PC-3 (cell line): Measurements from ENCODE around the gene RHOXF1. TPM values are rescaled to one million over a fixed set of nuclear protein-coding genes. Genes with fewer than 3 reads are reported as not detected.

ENCODE experiments used
- ATAC-seq: fragments of 200-7000 bp; cut with Tn5 transposase; 2 replicates; pipeline ENCODE4 v1.9.1; 2020; ENCODE audit warnings: mild to moderate bottlenecking, moderate library complexity
- BruUV-seq: library from RNA; stranded (reverse); fragments of 400-500 nt; replicated peaks from 2 replicates; lab custom pipeline; 2021; lab: Mats Ljungman, UMichigan
- CTCF ChIA-PET: fragments of 300-600 bp; sonication (Branson Sonifier 250); formaldehyde crosslinking; loops from one replicate; lab custom pipeline; 2022; ENCODE audit warnings: antibody characterized with exemption; lab: Charles Lee
- POLR2A ChIA-PET: fragments of 300-600 bp; sonication (Branson Sonifier 250); formaldehyde crosslinking; loops from one replicate; lab custom pipeline; 2022; ENCODE audit warnings: antibody characterized with exemption; ENCODE audit not compliant: unreplicated experiment; lab: Charles Lee
- DNase-seq: peaks from one replicate; pipeline ENCODE4 v3.0.0-alpha.2; 2015
- H2AFZ ChIP-seq: fragments of 300-600 bp; sonication (generic); 2 replicates; pipeline ENCODE4 v1.6.0; 2016; ENCODE audit warnings: antibody characterized with exemption, low read length
- H3F3A ChIP-seq: fragments of 300-600 bp; sonication (generic); one replicate; pipeline ENCODE4 v1.6.0; 2017; ENCODE audit warnings: antibody characterized with exemption, low read length, control low read depth, mild to moderate bottlenecking; ENCODE audit not compliant: unreplicated experiment
- H3K27ac ChIP-seq: fragments of 300-600 bp; sonication (generic); 2 replicates; pipeline ENCODE4 v1.5.1; 2016; ENCODE audit warnings: mild to moderate bottlenecking, low read length
- H3K27me3 ChIP-seq: fragments of 300-600 bp; sonication (generic); 2 replicates; pipeline ENCODE4 v1.6.1; 2016; ENCODE audit warnings: low read length, mixed read lengths
- H3K36me3 ChIP-seq: fragments of 300-600 bp; sonication (generic); 2 replicates; pipeline ENCODE4 v1.6.1; 2016; ENCODE audit warnings: low read depth, mixed run types, low read length, mixed read lengths
- H3K4me1 ChIP-seq: fragments of 300-600 bp; sonication (generic); 2 replicates; pipeline ENCODE4 v1.5.1; 2016; ENCODE audit warnings: low read length; ENCODE audit not compliant: insufficient read depth
- H3K4me2 ChIP-seq: fragments of 300-600 bp; sonication (generic); 2 replicates; pipeline ENCODE4 v1.6.0; 2016; ENCODE audit warnings: low read length
- H3K4me3 ChIP-seq: fragments of 300-600 bp; sonication (generic); 2 replicates; pipeline ENCODE4 v1.5.1; 2016; ENCODE audit warnings: mild to moderate bottlenecking, low read length, mixed read lengths
- H3K79me2 ChIP-seq: fragments of 300-600 bp; sonication (generic); 2 replicates; pipeline ENCODE4 v1.6.1; 2017; ENCODE audit warnings: low read length, mixed read lengths
- H3K9ac ChIP-seq: fragments of 300-600 bp; sonication (generic); 2 replicates; pipeline ENCODE4 v1.6.0; 2016; ENCODE audit warnings: mild to moderate bottlenecking, low read length
- H3K9me2 ChIP-seq: fragments of 300-600 bp; sonication (generic); replicated peaks from 2 replicates; pipeline ENCODE4 v1.6.1; 2016; ENCODE audit warnings: mixed run types, low read length, mixed read lengths
- H3K9me3 ChIP-seq: fragments of 300-600 bp; sonication (generic); 2 replicates; pipeline ENCODE4 v1.6.1; 2016; ENCODE audit warnings: low read length, mixed read lengths
- H4K20me1 ChIP-seq: fragments of 300-600 bp; sonication (generic); 2 replicates; pipeline ENCODE4 v1.6.1; 2016; ENCODE audit warnings: low read length, mixed read lengths
- CTCF ChIP-seq: fragments of 300-600 bp; sonication (generic); conservative IDR thresholded peaks from 2 replicates; pipeline ENCODE4 v1.5.1; 2017; ENCODE audit warnings: antibody characterized with exemption, low read depth, mild to moderate bottlenecking, low read length
- EZH2 ChIP-seq: fragments of 300-600 bp; sonication (generic); IDR thresholded peaks from one replicate; pipeline ENCODE4 v1.6.1; 2017; ENCODE audit warnings: antibody characterized with exemption, mild to moderate bottlenecking, low read length; ENCODE audit not compliant: unreplicated experiment
- EZH2phosphoT487 ChIP-seq: fragments of 300-600 bp; sonication (generic); IDR thresholded peaks from 2 replicates; pipeline ENCODE4 v1.6.1; 2018; ENCODE audit warnings: mild to moderate bottlenecking, antibody characterized with exemption, low read length, borderline replicate concordance
- intact Hi-C: fragments of 100-400 bp; cut with micrococcal nuclease; formaldehyde crosslinking; loops from 2 replicates; pipeline ENCODE4 v1.9.0; 2023
- total RNA-seq: library from RNA; depleted of rRNA; stranded (reverse); fragments of >200 nt; gene quantifications from 2 replicates; pipeline ENCODE4 v1.2.3, GENCODE V29; 2014

The RHOXF1 gene
- total RNA-seq, 1 experiment from 2014 or later: not detected

- no TSS peak for BruUV-seq
- no peaks in the 10 kb centered on the region for H3F3A ChIP-seq
- no peaks in the 10 kb centered on the region for H3K9me3 ChIP-seq
- H3K27ac ChIP-seq: no peak overlapping the region
- H3K9ac ChIP-seq: no peak overlapping the region
- H4K20me1 ChIP-seq: no peaks in the 10 kb centered on the region
- H2AFZ ChIP-seq: no peak overlapping the region
- ChIA-PET CTCF (no interaction called here), POLR2A (no interaction called here)
- no peaks in the 10 kb centered on the region for H3K9me2 ChIP-seq
- H3K4me2 ChIP-seq: no peak overlapping the region
- TF ChIP-seq CTCF (no peak), EZH2phosphoT487 (no peak), EZH2 (no peak)
- H3K4me1 ChIP-seq: no peaks in the 10 kb centered on the region
- no peaks in the 10 kb centered on the region for H3K27me3 ChIP-seq
- H3K79me2 ChIP-seq: no peaks in the 10 kb centered on the region
- ATAC-seq (no peak), DNase-seq (no peak)
- intact Hi-C loops: no loop called here
- H3K4me3 ChIP-seq: no peak overlapping the region
- no peaks in the 10 kb centered on the region for H3K36me3 ChIP-seq
Measured at GRCh38 chrX:120144178-120144844, 28.6 kb upstream of the RHOXF1 start.

- no peaks in the 10 kb centered on the region for H3K9me3 ChIP-seq
- DNase-seq: no peak
- no peak for ATAC-seq
- TF ChIP-seq CTCF (no peak), EZH2phosphoT487 (no peak), EZH2 (no peak)
- H3K27ac ChIP-seq: no peak overlapping the region
- intact Hi-C loops: no loop called here
- H3K4me2 ChIP-seq: no peak overlapping the region
- no peaks in the 10 kb centered on the region for H4K20me1 ChIP-seq
- no peaks in the 10 kb centered on the region for H3K36me3 ChIP-seq
- no peaks in the 10 kb centered on the region for H3K27me3 ChIP-seq
- ChIA-PET CTCF (no interaction called here), POLR2A (no interaction called here)
- no TSS peak for BruUV-seq
- no peak overlapping the region for H3K4me3 ChIP-seq
- H3K9ac ChIP-seq: no peak overlapping the region
- H3F3A ChIP-seq: no peaks in the 10 kb centered on the region
- H2AFZ ChIP-seq: no peak overlapping the region
- no peaks in the 10 kb centered on the region for H3K4me1 ChIP-seq
- no peaks in the 10 kb centered on the region for H3K9me2 ChIP-seq
- no peaks in the 10 kb centered on the region for H3K79me2 ChIP-seq
Measured at GRCh38 chrX:120140293-120140981, 24.7 kb upstream of the RHOXF1 start.

GRCh38 chrX:120137439-120137838, 21.7 kb upstream of the RHOXF1 start:
- no peaks in the 10 kb centered on the region for H3K9me3 ChIP-seq
- no peaks in the 10 kb centered on the region for H3K4me1 ChIP-seq
- no peaks in the 10 kb centered on the region for H3F3A ChIP-seq
- CTCF ChIA-PET: no interaction called here
- no peaks in the 10 kb centered on the region for H4K20me1 ChIP-seq
- POLR2A ChIA-PET: no interaction called here
- BruUV-seq: no TSS peak
- TF ChIP-seq CTCF (peak; percentile 63), EZH2phosphoT487 (no peak), EZH2 (no peak)
- H3K27ac ChIP-seq: no peak overlapping the region
- no peaks in the 10 kb centered on the region for H3K9me2 ChIP-seq
- H3K9ac ChIP-seq: 0 out of 2 replicates have a peak overlapping the region, but pooled peaks have one; percentile 18
- peak overlapping the region; percentile 88 for H3K4me2 ChIP-seq
- no peaks in the 10 kb centered on the region for H3K36me3 ChIP-seq
- peak; percentile 59 for ATAC-seq
- peak; percentile 19 for DNase-seq
- H3K27me3 ChIP-seq: no peaks in the 10 kb centered on the region
- no peaks in the 10 kb centered on the region for H3K79me2 ChIP-seq
- intact Hi-C loops: loop anchor here (1.0 kb wide), 1 partner anchor 76 kb away; no protein-coding TSS in a partner anchor
- H2AFZ ChIP-seq: peak overlapping the region; percentile 71
- H3K4me3 ChIP-seq: peak overlapping the region; percentile 69
